GM21360 (cell line): ENCODE measurements around the gene MRPL23.

ENCODE experiments used
- ATAC-seq: cut with Tn5 transposase; IDR thresholded peaks from one replicate; pipeline ENCODE4 v1.9.1; 2021; ENCODE audit warnings: mild to moderate bottlenecking, moderate library complexity; ENCODE audit not compliant: unreplicated experiment

Gene MRPL23

DNA sequence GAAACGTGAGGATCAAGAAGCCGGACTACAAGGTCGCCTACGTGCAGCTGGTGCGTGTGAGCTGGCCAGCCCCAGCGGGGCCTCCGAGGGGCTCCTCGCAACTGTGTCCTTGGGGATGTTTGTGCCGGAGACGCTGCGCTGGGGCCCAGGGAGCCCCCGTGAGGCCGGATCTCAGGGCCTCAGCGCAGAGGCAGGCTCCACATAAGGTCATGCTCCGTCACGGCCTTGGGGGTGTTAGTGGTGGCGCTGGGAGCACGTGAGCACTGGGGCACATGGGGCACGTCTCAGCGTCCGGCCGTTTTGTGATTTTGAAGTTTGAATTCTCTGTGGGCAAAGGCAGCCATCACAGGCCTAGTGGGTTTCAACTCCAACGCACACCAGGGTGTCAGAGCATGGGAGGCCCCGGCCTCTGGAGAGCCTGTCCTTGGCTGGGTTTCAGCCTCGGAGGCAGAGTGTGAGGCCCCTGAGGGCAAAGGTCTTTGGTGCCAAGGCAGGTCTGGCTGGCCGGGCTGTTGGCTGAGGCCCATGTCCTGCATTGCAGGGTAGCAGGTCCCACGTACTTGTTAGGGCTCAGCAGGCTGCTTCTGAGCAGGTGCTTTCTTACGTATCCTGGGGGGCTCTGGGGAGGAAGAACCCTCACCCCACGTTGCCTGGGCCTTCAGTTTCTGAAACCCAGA, 5.8 kb downstream of the MRPL23 start:
- ATAC-seq = no peak

DNA sequence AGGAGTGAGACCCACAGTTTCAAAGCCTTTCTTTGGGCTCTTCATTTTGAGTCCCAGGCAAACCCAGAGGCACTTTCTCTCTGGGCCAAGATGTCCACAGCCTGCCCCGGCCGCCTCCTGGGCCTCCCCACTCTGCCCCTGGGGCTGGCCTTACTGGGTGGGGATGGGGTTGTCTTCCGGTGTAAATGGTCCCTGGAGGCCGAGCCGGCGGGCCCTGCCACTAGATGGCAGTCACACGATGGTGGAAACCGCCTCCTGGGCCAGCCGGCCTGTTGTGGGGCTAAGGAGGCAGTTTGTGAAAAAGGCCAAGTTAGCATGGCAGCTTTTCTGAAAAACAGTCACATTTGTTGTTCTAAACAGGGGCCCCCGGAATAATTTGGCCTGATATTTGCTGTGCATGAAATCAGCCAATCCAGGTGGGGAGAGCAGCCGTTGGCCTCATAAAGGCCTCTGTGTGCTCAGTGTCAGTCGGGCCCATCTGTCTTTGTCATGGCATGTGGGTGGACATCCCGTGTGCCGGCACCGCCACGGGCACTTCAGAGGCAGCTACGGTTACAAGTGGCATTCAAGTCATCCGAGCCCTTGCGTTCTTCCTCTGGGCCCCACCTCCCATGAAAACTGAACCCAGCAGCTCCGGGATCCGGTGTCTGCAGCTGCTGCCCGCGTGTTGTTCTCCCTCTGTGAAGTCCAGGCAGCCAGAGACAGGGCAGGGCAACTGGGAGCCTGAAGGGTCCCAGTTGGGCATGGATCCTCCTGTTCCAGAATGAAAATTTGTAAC, 6.5 kb downstream of the MRPL23 start:
- ATAC-seq = no peak

DNA sequence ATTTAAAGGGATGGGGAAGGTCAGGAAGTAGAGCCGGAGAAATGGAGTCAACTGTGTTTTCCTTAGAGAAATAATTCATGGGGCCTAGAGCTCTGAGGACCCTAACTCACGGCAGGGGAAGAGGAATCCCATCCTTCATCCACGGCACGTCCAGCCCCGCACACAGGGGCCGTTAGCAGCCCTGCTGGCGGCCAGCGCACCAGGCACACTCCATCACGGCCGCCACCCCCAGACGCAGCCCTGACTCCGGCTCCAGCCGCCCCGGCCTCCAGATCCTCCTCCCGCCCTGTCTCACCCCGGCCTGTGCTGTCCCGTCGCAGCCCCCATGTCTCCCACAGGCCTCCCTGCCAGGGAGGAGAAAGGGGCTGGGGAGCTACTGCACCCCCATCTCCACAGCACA, 11.2 kb downstream of the MRPL23 start:
- no peak for ATAC-seq

DNA sequence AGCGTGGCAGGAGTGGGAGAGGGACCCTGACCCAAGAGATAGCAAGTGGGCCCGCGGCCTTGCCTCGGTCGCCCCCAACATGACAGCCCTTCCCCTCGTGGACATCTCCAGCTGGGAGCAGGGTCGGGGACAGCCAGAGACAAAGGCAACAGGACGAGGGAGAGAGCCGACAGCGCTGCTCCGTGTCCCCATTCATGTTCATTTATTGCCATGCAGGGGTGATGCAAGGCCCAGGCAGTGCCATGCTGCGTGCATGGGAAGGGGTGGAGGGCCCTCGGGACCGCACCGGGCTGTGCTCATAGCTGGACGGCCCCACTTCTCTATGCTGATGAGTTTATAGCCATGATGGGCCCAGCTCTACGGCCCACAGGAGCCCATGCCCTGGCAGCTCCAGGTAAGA, 12.7 kb downstream of the MRPL23 start:
- no peak for ATAC-seq

DNA sequence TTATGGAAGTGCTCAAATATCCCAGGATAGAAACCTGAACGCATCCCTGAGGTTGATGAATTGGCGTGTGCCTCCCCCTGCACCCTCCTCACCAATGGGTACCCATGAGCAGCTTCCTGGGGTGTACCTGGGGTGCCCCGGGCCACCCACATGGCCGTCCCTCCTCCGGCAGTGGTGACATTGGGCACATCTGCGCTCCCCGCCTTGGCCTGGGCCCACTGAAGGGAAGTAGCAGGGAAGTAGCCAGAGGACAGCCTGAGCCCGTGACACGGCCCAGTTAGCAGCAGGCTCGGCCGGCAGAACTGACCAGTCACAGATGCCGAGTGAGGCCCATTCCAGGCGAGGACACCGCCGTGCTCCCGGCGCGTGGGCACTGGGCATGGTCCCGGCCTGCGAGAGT, 16.7 kb downstream of the MRPL23 start:
- no peak for ATAC-seq

DNA sequence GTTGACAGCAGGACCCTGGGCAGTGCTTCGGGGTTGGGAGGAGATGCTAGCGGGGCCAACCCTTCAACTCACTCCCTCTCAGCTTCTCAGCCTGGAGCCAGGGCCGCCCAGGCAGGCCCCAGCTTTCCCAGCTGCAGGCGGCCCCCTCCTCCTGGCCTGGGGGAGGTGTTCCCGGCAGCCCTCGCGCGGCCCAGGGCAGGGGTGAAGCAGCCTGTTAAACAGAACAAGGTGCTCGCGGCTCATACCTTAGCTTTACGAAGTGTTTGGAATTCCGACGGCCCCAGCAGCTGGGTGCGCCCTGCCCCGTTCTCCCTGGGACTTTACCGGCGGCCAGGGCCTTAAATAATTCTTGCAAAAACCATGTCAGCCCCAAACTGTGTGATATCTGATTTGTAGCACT, 17.2 kb downstream of the MRPL23 start:
- no peak for ATAC-seq

DNA sequence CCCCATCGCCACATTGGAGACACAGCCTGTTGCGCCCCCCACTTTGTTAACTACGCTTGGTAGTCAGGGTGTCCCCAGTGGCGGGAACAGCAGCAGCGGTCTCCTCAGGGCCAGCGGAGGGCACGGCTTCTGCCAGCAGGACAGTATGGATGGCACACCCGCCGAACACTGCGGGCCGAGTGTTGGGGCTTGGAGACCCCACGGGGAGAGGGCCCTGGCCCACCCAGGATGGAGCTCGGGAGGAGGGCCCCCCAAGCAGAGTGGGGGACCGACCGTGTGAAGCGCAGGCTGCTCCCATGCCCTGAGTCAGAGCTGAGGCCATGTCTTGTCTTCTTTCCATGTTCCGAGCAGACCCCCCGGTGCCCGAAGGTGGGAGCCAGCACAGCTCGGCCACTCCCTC, 17.8 kb downstream of the MRPL23 start:
- ATAC-seq = no peak

DNA sequence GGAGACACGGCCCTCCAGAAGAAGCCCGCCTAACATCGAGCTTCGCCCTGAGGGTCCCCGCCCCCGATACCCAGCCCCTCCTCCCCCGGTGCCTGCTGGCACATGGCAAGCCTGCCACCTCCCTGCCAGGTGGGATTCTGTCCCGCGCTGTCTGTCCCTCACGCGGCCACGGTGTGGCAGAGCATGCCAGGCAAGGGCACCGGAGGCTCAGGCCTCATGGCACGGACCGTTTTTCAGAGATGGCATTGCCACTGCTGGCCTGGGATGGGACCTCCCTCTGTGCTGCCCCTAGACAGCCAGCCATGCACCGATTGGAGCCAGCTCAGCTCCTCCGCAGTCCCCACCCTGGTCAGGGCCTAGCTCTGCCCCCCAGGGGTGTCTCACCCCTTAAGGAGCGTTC, 19.4 kb downstream of the MRPL23 start:
- no peak for ATAC-seq

DNA sequence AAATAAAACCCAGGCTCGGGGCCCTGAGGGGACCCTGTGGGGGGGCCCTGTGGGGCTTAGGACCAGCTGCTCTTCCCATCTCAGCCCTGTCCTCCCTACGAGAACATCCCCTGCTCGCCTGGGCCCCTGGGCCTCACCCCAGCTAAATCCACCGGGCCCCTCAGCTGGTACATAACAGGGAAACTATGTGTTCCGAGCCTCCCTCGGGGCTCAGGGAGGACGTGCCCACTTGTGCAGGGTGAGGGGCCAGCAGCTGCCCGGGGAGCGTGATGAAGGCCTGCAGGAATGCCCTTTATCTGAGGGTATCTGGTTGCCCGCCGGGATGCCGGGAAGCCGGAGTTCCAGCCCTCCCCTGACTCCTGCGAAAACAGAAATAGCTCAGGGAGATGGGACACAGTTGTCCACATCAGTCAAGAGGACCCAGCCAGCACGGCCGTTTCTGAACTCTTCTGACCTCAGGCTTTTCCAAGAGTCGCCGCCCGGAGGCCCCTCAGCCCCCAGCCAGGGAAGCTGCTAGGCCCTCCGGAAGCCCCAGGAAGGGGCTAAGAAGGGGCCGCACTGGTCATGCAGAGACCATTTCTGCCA, 20.6 kb downstream of the MRPL23 start:
- no peak for ATAC-seq

DNA sequence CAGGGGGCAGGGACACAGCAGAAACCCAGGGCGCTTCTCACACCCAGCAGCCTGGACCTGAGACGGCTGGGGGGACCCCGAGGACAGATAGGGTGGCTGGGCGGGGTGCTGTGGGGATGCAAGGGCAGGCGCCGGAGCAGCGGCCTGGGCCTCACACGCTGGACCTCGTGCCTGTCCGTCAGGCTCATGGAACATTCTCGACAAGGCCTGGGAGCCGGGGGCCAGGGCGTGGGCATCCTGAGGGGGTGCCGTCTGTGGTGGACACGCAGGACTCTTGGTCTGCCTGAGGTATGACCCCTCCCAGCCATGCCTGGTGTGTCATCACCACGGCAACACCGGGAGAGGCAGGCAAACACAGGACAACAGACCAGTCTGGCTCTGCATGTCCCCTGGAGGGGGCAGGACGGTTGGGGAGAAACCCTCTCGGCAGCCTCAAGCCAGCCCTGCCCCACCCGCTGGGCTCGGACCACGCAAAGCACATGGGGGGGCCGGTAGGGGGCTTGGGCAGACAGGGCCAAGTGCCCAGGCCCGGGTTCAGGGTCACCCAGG, 21.4 kb downstream of the MRPL23 start:
- no peak for ATAC-seq

DNA sequence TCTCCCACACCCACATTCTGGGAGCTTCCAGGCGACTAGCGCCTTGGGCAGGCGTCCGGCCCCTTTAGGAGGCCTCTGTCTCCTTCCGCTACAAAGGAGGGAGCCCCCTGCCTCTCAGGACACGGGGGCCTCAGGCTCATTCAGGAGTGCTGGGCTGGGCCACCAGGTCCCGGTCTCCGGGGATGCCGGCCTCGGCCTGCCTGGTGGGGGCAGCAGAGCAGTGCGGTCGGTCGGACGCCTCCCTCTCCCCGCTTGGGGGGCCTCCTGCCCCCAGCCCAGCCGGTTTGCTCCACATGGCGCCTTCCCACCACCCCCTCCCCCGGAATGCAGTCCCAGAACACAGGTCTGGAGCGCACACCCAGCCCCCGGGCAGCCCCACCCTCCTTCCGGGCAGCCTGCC, 21.9 kb downstream of the MRPL23 start:
- ATAC-seq = no peak

DNA sequence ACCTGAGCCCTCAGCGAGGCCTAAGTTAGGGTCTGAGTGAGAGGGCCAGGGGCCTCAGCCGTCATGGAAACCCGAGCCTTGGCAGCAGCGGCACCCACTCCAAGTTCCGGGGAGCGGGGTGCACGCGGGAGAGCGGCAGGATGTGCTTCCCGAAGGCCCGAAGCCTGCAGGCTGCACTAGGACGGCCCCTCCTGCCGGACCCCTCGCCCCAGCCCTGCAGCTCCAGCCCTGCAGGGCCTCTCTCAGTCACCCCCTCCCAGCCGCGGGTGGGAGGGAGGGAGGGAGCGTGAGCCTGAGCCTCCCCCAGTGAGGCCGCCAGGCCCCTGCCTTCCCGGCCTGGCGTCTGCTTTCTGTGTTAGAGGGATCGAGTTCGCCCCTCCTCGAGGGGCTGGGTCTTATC, 22.6 kb downstream of the MRPL23 start:
- ATAC-seq = no peak

DNA sequence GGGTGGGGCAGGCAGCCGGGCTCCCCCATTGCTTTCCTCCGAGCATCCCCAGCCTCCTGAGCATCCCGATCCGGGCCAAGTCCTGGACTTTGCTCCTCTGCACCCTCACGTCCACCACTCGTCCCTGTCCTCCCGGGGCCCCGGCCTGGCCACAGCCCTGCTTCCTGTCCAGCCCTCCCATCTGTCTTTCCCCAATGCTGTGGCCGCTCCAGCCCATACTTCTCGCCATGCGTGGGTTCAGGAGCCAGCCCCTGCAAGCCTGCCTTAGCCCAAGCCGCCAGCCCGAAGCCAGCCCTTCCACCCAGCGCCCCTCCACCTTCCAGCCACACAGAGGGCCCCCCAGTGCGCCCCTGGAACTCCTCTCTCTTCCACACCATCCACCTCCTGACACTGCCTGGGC, 23.8 kb downstream of the MRPL23 start:
- no peak for ATAC-seq

DNA sequence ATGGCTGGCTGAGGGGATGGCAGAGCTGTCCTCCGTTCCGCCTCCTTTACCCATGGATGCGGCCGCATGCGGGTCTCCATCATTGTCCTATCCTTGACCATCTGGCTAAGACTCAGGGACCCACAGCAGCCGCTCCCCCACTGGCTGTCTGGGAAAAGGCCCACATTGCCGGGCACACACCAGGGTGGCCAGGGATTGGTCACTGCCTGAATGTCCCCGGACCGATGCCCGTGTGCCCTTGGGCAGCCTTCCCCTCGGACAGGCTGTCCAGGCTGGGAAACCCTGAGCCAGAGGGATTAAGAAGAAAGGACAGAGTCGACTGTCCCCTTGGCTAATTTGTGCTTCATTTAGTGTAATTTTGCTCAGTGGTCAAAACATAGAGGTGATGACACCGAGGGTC, 28.1 kb downstream of the MRPL23 start:
- ATAC-seq = no peak

DNA sequence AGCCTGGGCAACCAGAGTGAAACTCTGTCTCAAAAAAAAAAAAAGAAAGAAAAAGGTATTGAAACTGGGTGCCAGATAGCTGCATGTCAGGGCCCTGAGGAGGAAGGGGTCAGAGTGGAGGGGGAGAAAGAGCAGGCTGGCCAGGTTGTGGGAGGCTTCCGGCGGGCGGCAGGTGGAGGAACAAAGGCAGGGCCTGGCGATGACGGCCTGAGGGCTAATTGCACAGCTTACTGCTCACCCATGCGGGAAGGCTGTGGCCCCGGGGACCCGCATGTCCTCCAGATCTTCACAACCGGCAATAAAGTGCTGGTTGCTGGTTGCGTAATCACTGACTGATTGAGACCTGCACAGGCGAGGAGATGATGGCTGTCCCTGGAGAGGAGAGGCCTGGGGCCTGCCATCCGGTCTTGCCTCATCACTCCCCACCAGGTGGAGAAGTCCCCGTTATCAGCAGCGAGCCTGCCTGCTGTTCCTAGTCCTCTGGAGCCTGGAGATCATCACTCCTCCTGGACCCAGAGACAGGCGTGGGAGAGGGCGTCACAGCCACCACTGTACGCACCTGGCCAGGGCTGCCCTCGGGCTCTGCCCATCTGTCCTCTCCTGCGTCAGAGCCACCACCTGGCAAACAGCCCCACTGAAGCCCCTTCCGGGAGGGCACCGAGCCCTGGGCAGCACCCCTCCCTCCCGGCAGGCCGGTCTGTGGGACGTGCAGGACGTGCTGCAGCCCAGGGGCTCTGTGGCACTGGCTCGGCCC, 31.8 kb downstream of the MRPL23 start:
- no peak for ATAC-seq

DNA sequence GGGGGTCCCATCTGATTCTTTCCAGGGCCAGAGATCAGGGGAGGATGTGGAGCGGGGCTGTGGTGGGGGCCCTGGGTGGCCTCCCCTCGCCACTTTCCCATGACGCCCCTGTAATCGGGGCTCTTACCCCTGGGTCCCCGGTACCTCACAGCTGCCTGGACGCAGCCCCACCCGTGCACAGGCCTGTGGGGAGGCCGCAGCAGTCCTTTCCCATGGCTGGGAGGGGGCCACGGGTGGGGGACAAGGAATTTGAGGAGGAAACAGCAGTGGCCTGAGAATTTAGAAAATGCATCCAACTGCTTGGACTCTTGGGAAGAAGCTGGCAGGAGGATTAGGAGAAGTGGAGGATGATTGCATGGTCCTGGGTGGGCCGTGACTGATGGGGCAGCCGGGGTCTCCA, 32.5 kb downstream of the MRPL23 start:
- no peak for ATAC-seq

DNA sequence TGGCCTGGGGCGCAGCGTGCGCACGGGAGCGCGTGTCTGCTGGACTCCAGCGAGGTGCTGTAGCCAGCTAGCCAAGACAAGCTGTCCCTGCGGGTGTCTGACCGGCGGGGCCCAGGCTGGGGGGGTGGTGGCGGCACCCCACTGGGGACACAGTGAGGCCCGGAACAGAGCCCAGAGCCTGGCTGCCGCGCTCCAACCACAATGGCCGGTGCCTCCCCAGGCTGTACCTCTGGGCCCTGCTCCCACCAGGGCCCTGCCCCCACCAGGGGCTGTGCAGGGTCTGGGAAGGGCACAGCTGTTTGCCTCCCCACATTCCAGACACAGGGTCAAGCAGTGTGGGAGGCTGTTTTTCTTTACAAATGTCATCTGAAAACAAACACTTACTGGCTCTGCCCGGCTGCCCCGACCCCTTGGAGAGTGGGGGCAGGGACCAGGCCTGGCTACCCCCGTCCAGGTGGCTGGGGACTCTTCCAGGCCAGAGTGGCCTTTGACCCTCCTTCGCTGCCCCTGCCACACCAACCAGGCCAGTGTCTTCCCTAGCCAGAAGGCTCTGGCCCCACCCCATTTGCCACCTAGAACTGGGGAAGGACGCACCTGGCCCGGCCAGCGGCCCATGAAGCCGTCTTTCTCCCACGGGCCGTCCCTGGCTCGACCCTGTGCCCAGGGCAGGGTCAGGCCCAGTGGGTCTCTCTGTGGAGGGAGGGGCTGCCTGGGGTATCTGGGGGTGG, 35.9 kb downstream of the MRPL23 start:
- ATAC-seq = no peak

DNA sequence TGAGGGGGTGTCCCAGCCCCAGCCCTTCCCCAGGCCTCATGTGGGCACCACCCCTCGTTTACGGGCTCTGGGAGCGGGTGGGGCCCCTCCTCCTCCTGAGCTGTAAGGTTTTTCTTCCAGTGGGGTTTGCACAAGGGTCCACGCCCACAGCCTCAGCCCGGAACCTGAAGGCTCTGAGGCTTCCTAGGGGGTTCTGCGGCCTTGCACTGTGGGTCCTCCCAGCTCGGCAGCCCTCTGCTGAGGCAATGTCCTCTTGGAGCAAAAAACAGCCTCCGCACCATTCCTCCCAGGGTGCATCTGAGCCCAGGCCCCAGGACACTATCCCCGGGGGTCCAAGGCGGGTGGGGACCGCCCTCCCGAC, 36.4 kb downstream of the MRPL23 start:
- no peak for ATAC-seq

DNA sequence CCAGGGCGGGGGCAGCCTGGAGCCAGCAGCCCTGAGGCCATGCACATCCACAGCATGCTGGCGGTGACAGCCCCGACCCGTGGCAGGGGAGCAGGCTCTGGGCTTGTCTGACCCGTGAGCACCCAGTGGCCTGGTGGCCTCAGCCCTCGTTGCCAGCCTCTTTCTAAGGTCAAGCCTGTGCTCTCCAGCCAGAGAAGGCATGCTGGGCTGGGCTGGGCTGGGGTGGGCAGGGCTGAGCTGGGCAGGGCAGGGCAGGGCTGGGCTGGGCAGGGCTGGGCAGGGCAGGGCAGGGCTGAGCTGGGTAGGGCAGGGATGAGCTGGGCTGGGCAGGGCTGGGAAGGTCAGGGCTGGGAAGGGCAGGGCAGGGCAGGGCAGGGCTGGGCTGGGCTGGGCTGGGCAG, 39.9 kb downstream of the MRPL23 start:
- ATAC-seq = no peak

DNA sequence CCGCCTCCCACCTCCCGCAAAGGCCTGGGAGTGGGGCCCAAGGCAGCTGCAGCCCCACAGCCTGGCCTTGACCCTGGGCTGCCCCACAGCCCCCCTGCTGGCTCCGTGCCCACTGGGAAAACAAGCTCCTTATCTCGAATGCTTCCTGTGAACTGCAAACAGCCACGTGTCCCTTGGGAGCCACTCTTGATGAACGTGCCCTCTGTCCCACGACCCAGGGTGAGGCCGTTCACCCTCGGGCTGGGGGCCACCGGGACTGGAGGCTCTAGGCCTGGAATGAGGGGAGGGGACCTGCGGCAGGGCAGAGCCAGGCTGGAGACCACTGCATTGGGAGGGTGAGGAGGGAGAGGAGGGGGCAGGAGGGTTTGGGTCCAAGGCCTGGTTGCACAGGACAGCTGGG, 41.0 kb downstream of the MRPL23 start:
- ATAC-seq = no peak
